Activated naive CD4-positive, alpha-beta T cell treated with anti-CD3 and anti-CD28 coated beads, Interleukin-2, amount 50 U/mL, for 72 hours (primary cell): ENCODE results near the gene ADAM17. TPM values are rescaled to one million over a fixed set of nuclear protein-coding genes. Genes with fewer than 3 reads are reported as not detected.

ENCODE experiments used
- ATAC-seq, 2 donors: fragments of 150-1000 bp; cut with Tn5 transposase; 2 replicates each; pipeline ENCODE4 v1.10.0; 2021; ENCODE audit warnings: mild to moderate bottlenecking in 2 of 2, moderate library complexity in 2 of 2
- DNase-seq, 2 donors: peaks; one replicate each; pipeline ENCODE4 v3.0.0; 2021 to 2022; ENCODE audit warnings: low spot score in 2 of 2
- H3K27ac Mint-ChIP-seq, 2 donors: one replicate each; pipeline ENCODE4 v1.8.0; 2022; ENCODE audit warnings: mild to moderate bottlenecking in 2 of 2, mixed read lengths in 2 of 2
- H3K36me3 Mint-ChIP-seq, 2 donors: one replicate each; pipeline ENCODE4 v1.8.0; 2022; ENCODE audit warnings: mixed read lengths in 2 of 2
- H3K9me3 Mint-ChIP-seq, 2 donors: one replicate each; pipeline ENCODE4 v1.8.0; 2022; ENCODE audit warnings: mixed read lengths in 2 of 2
- total RNA-seq, 2 donors: library from RNA; stranded (reverse); gene quantifications; one replicate each; pipeline ENCODE4 v1.2.3, GENCODE V29; 2022

The ADAM17 gene
- total RNA-seq, 2 donors from 2014 or later = 14.4 to 36.5 TPM

DNA sequence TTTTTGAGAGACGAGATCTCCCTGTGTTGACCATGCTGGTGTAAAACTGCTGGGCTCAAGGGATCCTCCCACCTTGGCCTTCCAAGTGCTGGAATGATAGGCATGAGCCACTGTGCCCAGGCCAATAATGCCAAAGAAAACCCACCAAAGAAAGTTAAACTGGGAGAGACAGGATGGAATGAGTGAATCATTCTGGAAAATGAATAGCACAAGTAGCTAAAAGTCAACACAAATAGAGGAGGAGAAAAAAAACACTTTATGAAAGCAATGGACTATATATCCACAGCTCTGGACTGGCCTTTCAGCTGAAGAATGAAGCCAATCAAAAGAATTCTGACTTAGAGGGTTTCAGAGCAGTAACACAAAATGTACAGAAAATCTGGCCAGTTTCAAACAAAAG, 57.4 kb downstream of the ADAM17 start:
- peak overlapping the region in 1 of 2 donors; percentile 57 for H3K27ac Mint-ChIP-seq
- ATAC-seq = no peak
- no peaks in the 10 kb centered on the region for H3K9me3 Mint-ChIP-seq
- DNase-seq = no peak
- peaks cover 10 to 20% of the 10 kb centered on the region in 2 donors for H3K36me3 Mint-ChIP-seq

DNA sequence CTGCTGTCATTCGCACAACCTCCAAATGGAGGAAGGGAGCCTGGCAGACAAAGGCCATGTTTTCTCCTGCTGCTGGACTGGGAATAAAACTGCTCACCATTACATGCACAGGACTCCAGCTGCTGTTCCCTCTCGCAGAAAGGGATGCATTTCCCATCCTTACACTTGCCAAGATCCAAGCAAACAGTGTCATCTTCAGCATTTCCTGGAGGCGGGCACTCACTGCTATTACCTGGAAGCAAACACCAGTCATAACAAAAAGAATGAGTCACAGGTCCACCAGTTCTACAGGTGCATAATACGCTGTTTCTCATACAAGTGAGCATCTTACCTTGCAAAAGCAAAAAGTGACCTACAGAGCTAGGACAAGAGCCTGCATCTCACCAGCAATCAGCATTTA, 58.6 kb downstream of the ADAM17 start:
- peak overlapping the region; percentile 61 to 63 for H3K27ac Mint-ChIP-seq
- ATAC-seq (peak; percentile 46 to 62), DNase-seq (no peak)
- H3K36me3 Mint-ChIP-seq = peaks cover 12 to 20% of the 10 kb centered on the region in 2 donors
- H3K9me3 Mint-ChIP-seq = no peaks in the 10 kb centered on the region

DNA sequence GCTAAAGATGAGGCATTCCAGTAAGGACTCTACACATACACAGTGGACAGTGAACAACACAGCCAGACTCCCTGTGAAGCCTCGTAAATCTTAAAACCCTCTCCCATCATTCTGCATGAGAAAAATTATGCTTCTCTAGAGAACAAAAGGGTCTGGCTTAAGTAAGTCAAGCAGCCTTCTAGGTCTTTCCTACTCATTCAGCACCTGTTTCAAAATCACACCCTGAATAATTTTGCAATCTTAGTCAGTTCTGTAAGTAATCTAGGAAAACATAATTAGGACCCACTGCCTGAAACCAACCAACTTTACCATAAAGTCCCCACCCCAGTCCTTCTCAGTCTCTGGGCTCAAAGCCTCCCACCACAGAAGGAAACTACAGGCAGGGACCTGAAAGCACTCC, 61.5 kb downstream of the ADAM17 start:
- ATAC-seq = peak; percentile 30 to 69
- H3K36me3 Mint-ChIP-seq = peaks cover 13 to 26% of the 10 kb centered on the region in 2 donors

DNA sequence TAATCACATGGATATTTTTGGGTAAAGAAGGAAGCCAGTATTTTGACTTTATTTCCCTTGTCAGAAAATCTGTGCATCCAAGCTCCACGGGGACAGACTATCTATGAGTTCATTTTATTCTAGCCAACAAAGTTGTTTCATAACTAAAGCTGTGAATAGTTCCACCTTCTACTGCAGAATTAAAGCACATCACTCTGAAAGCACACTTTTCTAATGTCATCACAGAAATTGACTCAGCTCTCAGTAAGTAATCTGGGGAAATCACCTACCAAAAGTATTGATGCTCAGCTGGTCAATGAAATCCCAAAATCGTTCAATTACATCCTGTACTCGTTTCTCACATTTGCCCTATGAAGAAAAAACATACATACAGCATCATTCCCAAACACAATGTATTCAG, 62.2 kb downstream of the ADAM17 start:
- ATAC-seq (peak; percentile 58 to 71), DNase-seq (no peak)
- peak overlapping the region in 1 of 2 donors; percentile 4 for H3K27ac Mint-ChIP-seq
- H3K9me3 Mint-ChIP-seq = no peaks in the 10 kb centered on the region
- peaks cover 13 to 21% of the 10 kb centered on the region in 2 donors for H3K36me3 Mint-ChIP-seq

More for the DNA sequence above, 61.5 kb downstream of the ADAM17 start:
- Mint-ChIP-seq H3K9me3 (no peaks in the 10 kb centered on the region), H3K27ac (peak overlapping the region in 1 of 2 donors; percentile 86)
- DNase-seq = no peak

DNA sequence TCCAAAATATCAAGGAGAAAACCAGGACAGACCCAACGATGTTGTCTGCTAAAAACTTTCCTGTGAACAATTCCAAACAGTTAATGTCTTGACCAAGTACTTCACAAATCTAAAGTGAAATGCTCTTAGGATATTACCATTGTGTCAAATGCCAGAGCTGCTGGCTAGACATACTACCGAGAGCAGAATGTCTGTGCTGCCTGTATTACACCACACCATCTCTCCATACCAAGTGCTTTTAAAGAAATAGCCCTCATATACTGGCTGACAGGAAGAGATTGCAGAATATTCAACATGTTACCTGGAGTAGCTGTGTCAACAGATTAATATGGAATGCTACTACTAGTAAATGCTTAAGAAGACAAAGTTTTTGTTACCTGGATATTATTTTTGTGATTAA, 62.7 kb downstream of the ADAM17 start:
- ATAC-seq = no peak
- DNase-seq = no peak
- H3K27ac Mint-ChIP-seq = peak overlapping the region in 1 of 2 donors; percentile 4
- H3K9me3 Mint-ChIP-seq = no peaks in the 10 kb centered on the region
- H3K36me3 Mint-ChIP-seq = peaks cover 13 to 25% of the 10 kb centered on the region in 2 donors

DNA sequence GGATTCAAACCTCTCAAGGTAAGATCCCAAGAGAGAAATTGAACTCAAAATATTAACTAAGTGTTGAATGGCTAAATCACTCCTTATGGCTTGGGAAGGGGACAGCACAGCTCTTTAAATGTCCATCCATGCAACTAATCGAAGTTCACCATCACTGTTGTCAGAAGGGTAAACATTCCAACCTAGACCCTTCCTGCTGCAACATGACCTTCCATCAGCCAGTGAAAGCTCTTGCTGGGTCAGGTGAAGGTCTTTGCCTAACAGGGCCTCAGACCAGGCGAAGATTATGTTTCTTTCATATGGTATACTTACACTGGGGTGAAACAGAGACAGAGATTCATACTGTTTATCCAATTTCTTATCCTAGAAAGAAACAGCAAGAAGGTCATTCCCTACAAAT, 64.8 kb downstream of the ADAM17 start:
- no peak overlapping the region for H3K27ac Mint-ChIP-seq
- no peak for ATAC-seq
- peaks cover 4 to 30% of the 10 kb centered on the region in 2 donors for H3K36me3 Mint-ChIP-seq
- H3K9me3 Mint-ChIP-seq = no peaks in the 10 kb centered on the region
- DNase-seq = no peak

DNA sequence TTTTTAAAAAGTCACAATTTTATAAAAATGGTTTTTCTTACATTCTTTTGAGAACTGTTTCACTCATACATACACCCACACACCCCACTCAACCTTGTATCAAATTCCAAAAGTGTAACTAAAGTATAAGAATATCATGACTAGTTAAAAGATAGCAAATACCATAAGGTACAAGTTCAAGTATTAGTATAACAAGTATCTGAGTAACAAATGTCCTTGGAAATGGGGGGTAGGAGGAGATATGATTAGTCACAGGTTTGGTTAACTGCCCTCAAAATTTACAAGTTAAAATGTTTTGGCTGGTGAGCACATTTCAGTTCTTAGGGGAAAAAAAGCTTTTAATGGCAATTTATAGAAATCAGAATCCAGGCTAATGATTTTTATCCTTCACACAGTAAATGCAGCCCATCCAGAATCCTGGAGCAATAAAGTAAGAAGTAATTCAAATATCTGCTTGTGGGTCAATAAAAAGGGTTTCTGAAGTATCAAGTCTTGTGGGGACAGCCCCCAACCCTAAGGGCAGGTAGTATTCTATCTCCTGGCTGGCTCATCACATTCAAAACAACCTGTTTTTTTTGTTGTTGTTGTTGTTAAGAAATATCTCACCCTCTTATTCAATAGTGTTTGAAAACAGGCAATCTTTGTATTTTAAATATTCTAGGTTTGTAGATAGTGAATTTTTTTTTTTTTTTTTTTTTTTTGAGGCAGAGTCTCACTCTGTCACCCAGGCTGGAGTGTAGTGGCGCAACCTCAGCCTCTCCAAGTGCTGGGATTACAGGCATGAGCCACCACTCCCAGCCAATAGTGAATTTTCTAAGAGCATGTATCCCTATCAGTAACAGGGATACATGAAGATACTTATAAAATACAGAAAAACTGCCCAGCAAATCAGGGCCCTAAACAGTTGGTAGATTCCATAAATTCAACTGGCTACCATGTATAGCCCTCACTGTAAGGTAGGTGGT, 66.8 kb downstream of the ADAM17 start:
- H3K27ac Mint-ChIP-seq = peak overlapping the region in 1 of 2 donors; percentile 71
- H3K9me3 Mint-ChIP-seq = no peaks in the 10 kb centered on the region
- DNase-seq = no peak
- peaks cover 0 to 41% of the 10 kb centered on the region in 2 donors for H3K36me3 Mint-ChIP-seq
- ATAC-seq = peak; percentile 63 to 73

DNA sequence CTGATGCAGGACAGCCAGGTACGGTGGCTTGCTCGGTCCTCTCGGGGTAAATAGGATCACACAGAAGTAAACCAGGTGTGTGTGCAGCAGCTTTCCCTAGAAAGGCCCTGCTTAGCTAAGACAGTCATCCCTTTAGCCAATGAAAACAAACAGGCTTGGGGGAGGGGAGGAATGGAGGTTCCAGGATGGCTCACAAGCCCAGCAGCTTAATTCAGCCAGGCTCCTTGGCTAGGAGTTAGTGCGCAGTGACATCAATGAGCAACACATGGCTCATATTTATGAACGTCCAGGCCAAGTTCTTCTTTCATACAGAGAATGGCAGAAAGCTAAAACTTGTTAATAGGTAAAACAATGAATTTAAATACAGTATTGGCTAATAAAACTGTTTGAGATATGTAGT, 71.1 kb downstream of the ADAM17 start:
- no peak for DNase-seq
- ATAC-seq = no peak
- no peaks in the 10 kb centered on the region for H3K9me3 Mint-ChIP-seq
- H3K36me3 Mint-ChIP-seq = peaks cover 0 to 25% of the 10 kb centered on the region in 2 donors
- peak overlapping the region; percentile 7 to 78 for H3K27ac Mint-ChIP-seq

DNA sequence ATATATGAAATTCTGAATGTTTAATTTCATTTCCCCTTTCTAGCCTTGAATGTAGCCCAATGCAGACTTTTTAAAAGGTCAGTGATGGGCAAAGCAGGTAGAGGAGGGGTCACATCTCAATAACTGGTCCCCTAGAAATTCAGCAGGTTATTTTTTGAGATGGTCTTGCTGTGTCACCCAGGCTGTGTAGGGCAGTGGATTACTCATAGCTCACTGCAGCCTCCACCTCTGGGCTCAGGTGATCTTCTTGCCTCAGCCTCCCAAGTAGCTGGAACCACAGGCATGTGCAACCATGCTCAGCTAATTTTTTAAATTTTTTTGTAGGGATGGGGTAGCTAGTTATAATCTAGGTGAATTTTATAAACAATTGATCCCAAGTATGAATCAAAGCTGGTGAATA, 72.5 kb downstream of the ADAM17 start:
- H3K27ac Mint-ChIP-seq = peak overlapping the region in 1 of 2 donors; percentile 78

DNA sequence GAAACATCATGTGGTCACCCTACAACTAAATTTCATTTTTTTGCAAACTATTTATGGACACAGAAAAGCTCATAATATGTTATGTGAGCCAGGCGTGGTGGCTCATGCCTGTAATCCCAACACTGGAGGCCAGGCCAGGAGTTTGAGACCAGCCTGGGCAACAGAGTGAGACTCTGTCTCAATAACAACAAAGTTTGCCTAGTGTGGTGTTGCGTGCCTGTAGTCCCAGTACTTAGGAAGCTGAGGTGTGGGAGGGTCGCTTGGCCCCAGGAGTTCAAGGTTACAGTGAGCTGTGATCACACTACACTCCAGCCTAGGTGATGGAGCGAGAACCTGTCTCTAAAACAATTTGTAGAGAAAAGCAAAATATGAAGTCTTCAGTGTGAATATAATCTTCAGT, 75.5 kb downstream of the ADAM17 start:
- ATAC-seq (no peak), DNase-seq (no peak)
- peaks cover 16 to 30% of the 10 kb centered on the region in 2 donors for H3K36me3 Mint-ChIP-seq
- H3K27ac Mint-ChIP-seq = peak overlapping the region in 1 of 2 donors; percentile 77
- H3K9me3 Mint-ChIP-seq = peaks cover 0 to 8% of the 10 kb centered on the region in 2 donors

More for the DNA sequence above, 72.5 kb downstream of the ADAM17 start:
- DNase-seq = no peak
- peak in 1 of 2 donors; percentile 28 for ATAC-seq
- H3K9me3 Mint-ChIP-seq = no peaks in the 10 kb centered on the region
- peaks cover 5 to 23% of the 10 kb centered on the region in 2 donors for H3K36me3 Mint-ChIP-seq

DNA sequence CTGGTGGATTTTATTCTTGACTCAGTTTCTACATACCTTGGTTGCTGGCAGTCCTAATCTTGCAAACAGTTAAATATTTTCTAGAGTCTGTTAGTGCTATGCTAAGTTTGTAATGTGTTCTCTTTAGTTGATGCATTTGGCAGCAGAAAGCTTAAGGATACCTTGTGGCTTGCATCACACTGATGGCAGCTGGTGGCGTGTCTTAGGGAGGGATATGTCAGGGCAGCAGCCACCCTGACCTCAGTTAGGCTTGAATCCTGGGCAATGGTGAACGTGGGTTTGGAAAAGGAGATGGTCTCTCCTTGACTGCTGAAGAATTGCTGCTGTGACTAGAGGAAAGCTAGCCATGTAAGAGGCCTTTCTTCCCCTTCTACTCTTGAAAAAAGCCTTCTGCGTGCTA, 77.1 kb downstream of the ADAM17 start:
- Mint-ChIP-seq H3K27ac (peak overlapping the region; percentile 13 to 28), H3K9me3 (peaks cover 0 to 8% of the 10 kb centered on the region in 2 donors), H3K36me3 (peaks cover 21 to 23% of the 10 kb centered on the region in 2 donors)
- ATAC-seq = no peak
- no peak for DNase-seq

DNA sequence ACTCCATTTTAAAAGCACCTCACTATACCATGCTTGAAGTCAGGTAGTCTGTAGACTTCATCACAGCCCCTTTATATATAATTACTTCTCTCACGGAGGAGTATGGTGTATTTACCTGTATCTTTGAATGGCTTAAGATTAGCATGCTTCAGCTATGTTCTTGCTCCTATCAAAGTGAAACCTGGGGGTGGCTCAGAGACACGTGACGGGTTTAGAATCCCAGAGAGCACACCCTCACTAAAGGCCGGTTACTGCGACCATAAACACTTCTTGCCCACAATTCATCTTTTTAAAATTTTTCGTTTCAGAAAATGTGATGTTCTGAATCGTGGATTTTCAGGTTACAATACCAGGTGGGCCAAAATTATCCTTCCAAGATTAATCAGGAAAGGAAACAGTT, 77.7 kb downstream of the ADAM17 start:
- Mint-ChIP-seq H3K36me3 (peaks cover 25 to 27% of the 10 kb centered on the region in 2 donors), H3K9me3 (peaks cover 0 to 8% of the 10 kb centered on the region in 2 donors), H3K27ac (no peak overlapping the region)
- DNase-seq (no peak), ATAC-seq (no peak)

DNA sequence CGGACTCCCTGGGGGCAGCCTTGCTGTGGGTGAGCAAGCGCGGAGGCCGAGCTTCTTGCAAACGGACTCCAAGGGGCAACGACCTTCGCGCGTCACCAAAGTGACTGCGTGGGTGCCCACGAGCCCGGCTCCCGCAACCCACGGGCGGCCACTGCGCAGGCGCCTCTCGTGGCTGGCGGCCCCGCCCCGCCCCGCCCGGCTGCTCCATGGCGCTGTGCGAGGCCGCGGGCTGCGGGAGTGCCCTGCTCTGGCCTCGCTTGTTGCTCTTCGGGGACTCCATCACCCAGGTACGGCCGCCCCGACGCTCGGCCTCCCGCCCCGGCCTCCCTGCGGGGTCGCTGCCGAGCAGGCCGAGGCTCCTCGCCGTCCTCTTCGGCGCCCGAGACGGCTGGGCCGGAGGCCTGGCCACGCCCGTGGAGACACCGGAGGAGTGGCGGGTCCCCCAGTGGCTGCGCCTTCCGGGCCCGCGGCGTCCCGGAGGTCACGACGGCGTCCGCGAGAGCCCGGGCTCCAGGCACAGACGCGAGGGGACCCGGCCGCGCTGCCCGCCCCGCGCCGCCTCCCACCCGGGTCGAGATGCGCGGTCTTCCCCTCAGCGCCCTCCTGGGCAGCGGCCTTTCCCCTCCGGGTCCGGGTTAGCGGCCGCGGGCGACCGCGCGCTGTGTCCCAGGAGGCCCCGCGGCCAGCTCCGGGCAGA, 81.1 kb downstream of the ADAM17 start, which contains the start of gene IAH1:
Gene IAH1, plus strand, starts transcription at position 191 of the 697 bp plus-strand sequence. Its CDS starts 16 bp downstream, at position 207.
- ATAC-seq (peak; percentile 84 to 85), DNase-seq (peak; percentile 60 to 76)
- Mint-ChIP-seq H3K9me3 (peaks cover 0 to 8% of the 10 kb centered on the region in 2 donors), H3K36me3 (peaks cover 25 to 31% of the 10 kb centered on the region in 2 donors), H3K27ac (peak within 1 kb of the TSS; percentile 88 to 92)

DNA sequence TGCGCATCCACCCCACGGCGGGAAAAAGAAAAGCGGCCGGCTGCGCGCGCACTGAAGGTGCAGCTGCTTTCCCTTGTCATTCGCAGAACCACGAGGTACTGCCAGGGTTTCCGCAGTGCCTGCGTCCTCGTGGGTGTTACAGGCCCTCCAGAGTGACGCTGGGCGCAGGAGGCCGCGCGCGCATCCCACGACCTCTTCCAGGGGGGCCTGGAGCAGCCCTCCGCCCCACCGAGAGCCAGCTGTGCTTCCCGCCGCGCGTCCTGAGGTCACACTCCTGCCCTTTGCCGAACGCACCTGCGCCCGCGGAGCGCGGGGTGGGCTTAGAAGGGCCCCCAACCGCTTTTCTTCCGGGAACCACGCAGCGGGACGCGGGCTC, 81.7 kb downstream of the ADAM17 start:
- Mint-ChIP-seq H3K36me3 (peaks cover 25 to 31% of the 10 kb centered on the region in 2 donors), H3K9me3 (peaks cover 0 to 8% of the 10 kb centered on the region in 2 donors), H3K27ac (peak overlapping the region; percentile 22 to 86)
- DNase-seq (no peak), ATAC-seq (peak; percentile 57 to 61)

DNA sequence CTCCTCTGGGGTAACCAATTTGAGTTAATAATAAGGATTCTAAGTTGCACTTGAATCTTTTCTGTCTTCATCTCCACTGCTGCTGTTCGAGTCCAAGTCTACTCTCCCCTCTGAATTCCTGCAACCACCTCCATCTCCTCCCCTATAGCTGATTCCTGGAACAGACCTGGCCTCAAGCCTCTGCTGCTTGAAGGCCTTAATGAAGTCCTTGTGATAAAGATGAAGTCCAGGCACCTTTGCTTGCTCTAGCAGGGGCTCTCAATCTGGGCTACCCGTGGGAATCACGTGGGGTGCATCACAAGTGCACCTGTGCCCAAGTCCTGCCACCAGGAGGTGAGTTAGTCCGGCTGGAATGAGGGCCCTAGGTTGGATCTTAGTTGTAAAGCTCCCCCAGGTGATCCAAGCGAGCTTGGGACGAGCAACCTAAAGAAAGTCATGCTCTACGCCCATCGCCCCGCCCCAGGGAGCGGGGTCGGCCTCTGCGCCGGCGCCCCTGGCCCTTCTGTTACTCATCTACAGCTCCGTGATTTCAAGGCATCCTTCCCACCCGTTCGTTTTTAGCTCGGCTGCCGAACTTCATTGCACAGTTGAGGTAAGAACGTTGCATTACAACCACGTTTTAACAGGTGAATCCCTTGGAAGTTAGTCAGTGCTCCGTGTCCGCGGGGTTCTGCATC, 82.2 kb downstream of the ADAM17 start:
- peaks cover 20 to 31% of the 10 kb centered on the region in 2 donors for H3K36me3 Mint-ChIP-seq
- peak overlapping the region; percentile 22 to 86 for H3K27ac Mint-ChIP-seq
- peak in 1 of 2 donors; percentile 24 for DNase-seq
- peak; percentile 24 for ATAC-seq
- peaks cover 0 to 8% of the 10 kb centered on the region in 2 donors for H3K9me3 Mint-ChIP-seq

DNA sequence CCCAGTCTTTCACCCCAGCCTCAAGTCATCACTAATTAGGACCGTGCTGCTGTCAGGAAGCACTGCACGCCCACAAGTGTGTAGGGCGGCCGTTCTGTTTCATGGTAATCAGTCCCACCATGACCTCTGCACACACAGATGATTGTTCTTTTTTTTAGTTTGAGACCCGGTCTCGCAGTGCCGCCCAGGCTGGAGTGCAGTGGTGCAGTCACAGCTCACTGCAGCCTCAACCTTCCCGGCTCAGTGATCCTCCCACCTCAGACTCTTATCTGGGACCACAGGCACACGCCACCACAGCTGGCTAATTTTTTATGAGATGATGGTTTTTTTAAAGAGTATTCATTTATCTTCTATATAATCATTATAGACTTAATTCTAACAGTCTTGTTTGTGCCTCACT, 83.1 kb downstream of the ADAM17 start:
- peaks cover 20 to 31% of the 10 kb centered on the region in 2 donors for H3K36me3 Mint-ChIP-seq
- ATAC-seq (no peak), DNase-seq (no peak)
- H3K9me3 Mint-ChIP-seq = peaks cover 0 to 8% of the 10 kb centered on the region in 2 donors
- H3K27ac Mint-ChIP-seq = no peak overlapping the region
